Esophagus muscularis mucosa (tissue), 4 donors: ENCODE results near the gene ZNF17. TPM values are rescaled to one million over a fixed set of nuclear protein-coding genes. Genes with fewer than 3 reads are reported as not detected.
A peak's percentile ranks its signal among the peaks of the same experiment; 100 is the strongest.

Experiments used
- DNase-seq: peaks from one replicate; pipeline ENCODE4 v3.0.0-alpha.2; 2017; ENCODE audit errors: extremely low spot score
- H3K27ac ChIP-seq, 4 donors: fragments of 200-600 bp; sonication (generic); replicated peaks in 1 of 4; 1 replicate in 3 of 4; 2 replicates in 1 of 4; pipeline ENCODE4 v1.5.1; 2016 to 2019; ENCODE audit warnings: mild to moderate bottlenecking in 1 of 4
- H3K27me3 ChIP-seq, 4 donors: fragments of 200-600 bp; sonication (generic); one replicate each; pipeline versions ENCODE4 v1.5.1 to v1.6.0; 2016 to 2019
- H3K36me3 ChIP-seq, 4 donors: fragments of 200-600 bp; sonication (generic); one replicate each; pipeline ENCODE4 v1.5.1; 2016 to 2019
- H3K4me1 ChIP-seq, 4 donors: fragments of 200-600 bp; sonication (generic); one replicate each; pipeline ENCODE4 v1.5.1; 2016 to 2019
- H3K4me3 ChIP-seq, 4 donors: fragments of 200-600 bp; sonication (generic); 1 replicate in 2 of 4; 2 replicates in 2 of 4; pipeline ENCODE4 v1.5.1; 2016 to 2019; ENCODE audit warnings: mild to moderate bottlenecking in 4 of 4, moderate library complexity in 1 of 4
- H3K9me3 ChIP-seq, 4 donors: fragments of 200-600 bp; sonication (generic); 1 replicate in 3 of 4; 2 replicates in 1 of 4; pipeline ENCODE4 v1.5.1; 2016 to 2019
- CTCF ChIP-seq, 3 experiments: fragments of 200-600 bp in 2 of 3; fragments of 450-650 bp in 1 of 3; sonication (generic) in 2 of 3; IDR thresholded peaks; one replicate each; pipeline ENCODE4 v1.5.1; 2017 to 2019; ENCODE audit warnings: antibody characterized with exemption in 3 of 3, mild to moderate bottlenecking in 2 of 3, moderate library complexity in 1 of 3
- EP300 ChIP-seq: sonication (generic); formaldehyde crosslinking; IDR thresholded peaks from one replicate; pipeline ENCODE4 v1.6.1; 2017; ENCODE audit warnings: antibody characterized with exemption
- POLR2A ChIP-seq: fragments of 450-650 bp; IDR thresholded peaks from one replicate; pipeline ENCODE4 v1.6.1; 2017; ENCODE audit warnings: antibody characterized with exemption, moderate library complexity, mild to moderate bottlenecking, low read depth
- POLR2AphosphoS5 ChIP-seq, 2 donors: sonication (generic); formaldehyde crosslinking; IDR thresholded peaks; one replicate each; pipeline ENCODE4 v1.6.1; 2017; ENCODE audit warnings: antibody characterized with exemption in 2 of 2
- WGBS: methylation state at CpG from one replicate; pipeline ENCODE4 v1.1.5; 2018; 5-methylcytosine and 5-hydroxymethylcytosine counted together
- intact Hi-C: fragments of 100-400 bp; cut with DNase I; formaldehyde crosslinking; loops from one replicate; pipeline ENCODE4 v1.15.1; 2023
- total RNA-seq, 4 donors: library from RNA; depleted of rRNA; stranded (reverse); fragments of >200 nt; gene quantifications; one replicate each; pipeline versions ENCODE4 v1.1.0 to v1.2.1, GENCODE V29; 2016

ZNF17 gene
- total RNA-seq, 4 donors from 2014 or later = 6.1 to 9.6 (median 8.8) TPM

- peaks cover 0 to 27% (median 20%) of the 10 kb centered on the region in 4 donors for H3K9me3 ChIP-seq
- no peak overlapping the region for H3K27ac ChIP-seq
- H3K27me3 ChIP-seq = no peaks in the 10 kb centered on the region
- intact Hi-C loops = no loop called here
- TF ChIP-seq POLR2A (no peak), CTCF (IDR thresholded peaks at IDR 0.05) (no peak), POLR2AphosphoS5 (IDR thresholded peaks at IDR 0.05) (no peak), EP300 (no peak)
- no peak for DNase-seq
- H3K4me3 ChIP-seq = no peak overlapping the region
- peaks cover 0 to 31% (median 21%) of the 10 kb centered on the region in 4 donors for H3K36me3 ChIP-seq
- H3K4me1 ChIP-seq = no peaks in the 10 kb centered on the region
Measured at GRCh38 chr19:57380923-57381322, 30.0 kb upstream of the ZNF17 start.

- peaks cover 0 to 10% (median 4%) of the 10 kb centered on the region in 4 donors for H3K36me3 ChIP-seq
- 84% methylated on average over 7 of the region's 7 CpGs for WGBS
- no peaks in the 10 kb centered on the region for H3K27me3 ChIP-seq
- H3K4me1 ChIP-seq = no peaks in the 10 kb centered on the region
- H3K4me3 ChIP-seq = no peak overlapping the region
- intact Hi-C loops = no loop called here
- no peak overlapping the region for H3K27ac ChIP-seq
- peaks cover 0 to 13% (median 6%) of the 10 kb centered on the region in 4 donors for H3K9me3 ChIP-seq
- TF ChIP-seq EP300 = no peak
- no peak for TF ChIP-seq POLR2A
- TF ChIP-seq POLR2AphosphoS5 (IDR thresholded peaks at IDR 0.05) = no peak
- no peak for TF ChIP-seq CTCF (IDR thresholded peaks at IDR 0.05)
- DNase-seq = no peak
Measured at GRCh38 chr19:57382806-57383488, 28.0 kb upstream of the ZNF17 start.

GRCh38 chr19:57389194-57389729 lies 21.7 kb upstream of the ZNF17 start:
- no peak for TF ChIP-seq POLR2AphosphoS5 (IDR thresholded peaks at IDR 0.05)
- no peak for TF ChIP-seq EP300
- no peak for TF ChIP-seq CTCF (IDR thresholded peaks at IDR 0.05)
- no peak for TF ChIP-seq POLR2A
- intact Hi-C loops = loop anchor here (2.0 kb wide), 1 partner anchor 26 kb away; the partner anchor contains the start of genes TRAPPC2B and ZNF547
- Histone ChIP-seq H3K27me3 (no peaks in the 10 kb centered on the region), H3K27ac (peak overlapping the region; percentile 87 to 96 (median 91)), H3K9me3 (peaks cover 0 to 8% (median 0%) of the 10 kb centered on the region in 4 donors), H3K36me3 (peaks cover 1 to 16% (median 8%) of the 10 kb centered on the region in 4 donors), H3K4me3 (peak overlapping the region; percentile 69 to 83 (median 76)), H3K4me1 (peaks cover 14 to 32% (median 29%) of the 10 kb centered on the region in 4 donors)
- DNase-seq = no peak
- 58% methylated on average over 10 of the region's 11 CpGs for WGBS

GRCh38 chr19:57389730-57390598 lies 21.0 kb upstream of the ZNF17 start, which contains the start of gene ZNF548:
Gene ZNF548 (plus strand): TSS chr19:57389854. CDS start chr19:57390100, 246 bp downstream.
- TF ChIP-seq EP300 = no peak
- peak; percentile 95 to 99 for TF ChIP-seq POLR2AphosphoS5 (IDR thresholded peaks at IDR 0.05)
- TF ChIP-seq POLR2A = peak; percentile 40
- TF ChIP-seq CTCF (IDR thresholded peaks at IDR 0.05) = peak in 1 of 3 experiments; percentile 23
- H3K36me3 ChIP-seq = peaks cover 5 to 23% (median 13%) of the 10 kb centered on the region in 4 donors
- peak within 1 kb of the TSS; percentile 69 to 83 (median 76) for H3K4me3 ChIP-seq
- peaks cover 14 to 32% (median 29%) of the 10 kb centered on the region in 4 donors for H3K4me1 ChIP-seq
- H3K9me3 ChIP-seq = peaks cover 0 to 10% (median 0%) of the 10 kb centered on the region in 4 donors
- DNase-seq = peak; percentile 99
- 1% methylated on average over 24 of the region's 50 CpGs for WGBS
- peak within 1 kb of the TSS; percentile 87 to 96 (median 91) for H3K27ac ChIP-seq
- H3K27me3 ChIP-seq = no peaks in the 10 kb centered on the region
- intact Hi-C loops = loop anchor here (2.0 kb wide), 1 partner anchor 27 kb away; the partner anchor contains the start of genes TRAPPC2B and ZNF547
